H1 (cell line): ENCODE measurements around the gene SMARCD1. TPM values are rescaled to one million over a fixed set of nuclear protein-coding genes. Genes with fewer than 3 reads are reported as not detected.

Experiments
- CTBP2 ChIP-seq: IDR thresholded peaks from 2 replicates; pipeline ENCODE4 v1.7.0; 2011; ENCODE audit warnings: borderline replicate concordance, mild to moderate bottlenecking, moderate library complexity, mixed read lengths, low read length; ENCODE audit not compliant: insufficient read depth, insufficient read length
- KDM1A ChIP-seq: fragments of 200-600, 300-600 bp; sonication (generic); IDR thresholded peaks from 2 replicates; pipeline ENCODE4 v1.7.1; 2016; ENCODE audit warnings: mild to moderate bottlenecking, low read length, borderline replicate concordance
- KDM4A ChIP-seq: IDR thresholded peaks from one replicate; pipeline ENCODE4 v1.7.1; 2012; ENCODE audit warnings: low read depth, mild to moderate bottlenecking, moderate library complexity, low read length, inconsistent platforms; ENCODE audit not compliant: severe bottlenecking
- KDM5A ChIP-seq: fragments of 200-600 bp; IDR thresholded peaks from 2 replicates; pipeline ENCODE4 v1.7.1; 2012; ENCODE audit warnings: mild to moderate bottlenecking, low read length, inconsistent platforms, mixed read lengths
- POU5F1 ChIP-seq: IDR thresholded peaks from 2 replicates; pipeline ENCODE4 v1.6.1; 2011; ENCODE audit warnings: low read depth, mild to moderate bottlenecking, low read length, moderate library complexity
- SAP30 ChIP-seq: fragments of 300-600 bp; sonication (generic); IDR thresholded peaks from 2 replicates; pipeline ENCODE4 v1.7.1; 2012; ENCODE audit warnings: low read length, moderate library complexity, mild to moderate bottlenecking, inconsistent platforms; ENCODE audit not compliant: insufficient read depth, insufficient replicate concordance
- polyA plus RNA-seq, 7 experiments: library from polyadenylated mRNA; depleted of rRNA in 3 of 7; stranded (reverse) in 5 of 7; unstranded in 2 of 7; fragments of >200 nt in 5 of 7; fragments of 200-250 nt in 2 of 7; gene quantifications; 1 replicate in 5 of 7; 2 replicates in 1 of 7; 4 replicates in 1 of 7; pipeline versions ENCODE4 v1.2.1 to v1.2.3, GENCODE V29; 2011 to 2013; ENCODE audit warnings: missing spikeins in 2 of 7, mixed read lengths in 2 of 7
- total RNA-seq: library from RNA; stranded (reverse); fragmentation: NEBNext Ultra II Directional; extraction: Animal tissue kit (Norgen Biotek cat#: 25700); gene quantifications from 2 replicates; pipeline ENCODE4 v1.2.1, GENCODE V29; 2021
- TF ChIP-seq, protein P1 (sequence below): IDR thresholded peaks from 2 replicates; pipeline ENCODE4 v1.6.1; 2011; ENCODE audit warnings: low read depth, mild to moderate bottlenecking, low read length; ENCODE audit not compliant: insufficient read depth

Gene SMARCD1
- total and polyA plus RNA-seq, 2 of the 8 experiments (the other 6 are each of a cell fraction or from before 2014, with no cell fraction given): 128 to 130 TPM

DNA sequence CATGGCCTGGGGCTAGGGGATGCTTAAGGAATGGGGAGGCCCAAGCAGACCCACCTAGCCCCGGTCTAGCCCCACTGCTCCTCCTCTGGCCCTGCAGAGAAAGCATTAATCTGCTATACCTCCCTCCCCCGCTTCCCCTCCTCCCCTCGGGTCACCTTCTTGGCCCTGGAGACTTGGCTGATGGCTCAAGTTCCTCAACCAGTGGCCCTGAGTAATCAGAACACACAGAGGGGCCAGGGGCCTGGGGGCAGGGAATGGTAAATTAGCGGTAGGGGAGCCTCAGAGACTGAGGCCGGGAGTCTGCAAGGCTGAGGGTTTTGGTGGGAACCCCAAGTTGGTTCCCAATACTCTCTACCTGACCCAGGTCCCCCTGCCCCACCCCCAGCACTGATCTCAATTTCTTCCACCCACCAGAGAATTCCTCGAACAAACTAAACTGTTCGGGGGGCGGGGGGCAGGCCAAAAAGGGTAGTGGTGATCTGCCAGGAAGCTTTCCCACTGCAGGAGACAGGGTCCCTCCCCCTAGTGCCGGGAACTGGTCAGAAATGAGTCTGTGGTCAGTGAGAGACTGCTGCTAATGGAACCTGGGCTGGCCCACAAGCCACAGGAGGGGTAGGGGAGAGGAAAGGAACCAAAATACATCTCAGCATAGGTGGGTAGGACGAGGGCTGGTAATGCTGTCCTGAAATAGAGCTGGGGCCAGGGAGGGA lies 12.8 kb upstream of the SMARCD1 start (continued):
- TF ChIP-seq, protein P1, sequence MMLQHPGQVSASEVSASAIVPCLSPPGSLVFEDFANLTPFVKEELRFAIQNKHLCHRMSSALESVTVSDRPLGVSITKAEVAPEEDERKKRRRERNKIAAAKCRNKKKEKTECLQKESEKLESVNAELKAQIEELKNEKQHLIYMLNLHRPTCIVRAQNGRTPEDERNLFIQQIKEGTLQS: no peak
- no peak for TF ChIP-seq KDM4A
- no peak for TF ChIP-seq KDM1A
- no peak for TF ChIP-seq CTBP2
- no peak for TF ChIP-seq KDM5A
- TF ChIP-seq POU5F1: no peak
- TF ChIP-seq SAP30: no peak
